Stimulated activated naive CD8-positive, alpha-beta T cell treated with anti-CD3 and anti-CD28 coated beads, Interleukin-15, Interleukin-2, amounts not matched to agents 100 ng/mL and 50 ng/mL, for 24 hours (primary cell): ENCODE results near the gene MBLAC1.

Source experiments
- H3K27ac Mint-ChIP-seq: one replicate; pipeline ENCODE4 v1.8.0; 2021; ENCODE audit warnings: mild to moderate bottlenecking, mixed read lengths
- H3K27me3 Mint-ChIP-seq: one replicate; pipeline ENCODE4 v1.8.0; 2021; ENCODE audit warnings: mixed read lengths
- H3K36me3 Mint-ChIP-seq: one replicate; pipeline ENCODE4 v1.8.0; 2021; ENCODE audit warnings: low read depth, mixed read lengths
- H3K4me1 Mint-ChIP-seq: one replicate; pipeline ENCODE4 v1.8.0; 2021; ENCODE audit warnings: low read depth, mixed read lengths
- H3K4me3 Mint-ChIP-seq: one replicate; pipeline ENCODE4 v1.8.0; 2021; ENCODE audit warnings: mild to moderate bottlenecking, mixed read lengths
- H3K9me3 Mint-ChIP-seq: one replicate; pipeline ENCODE4 v1.8.0; 2021; ENCODE audit warnings: mixed read lengths

The MBLAC1 gene

GRCh38 chr7:100163871-100164270 is 37.1 kb downstream of the MBLAC1 start:
- H3K9me3 Mint-ChIP-seq, result no peaks in the 10 kb centered on the region
- no peak overlapping the region for H3K27ac Mint-ChIP-seq
- no peaks in the 10 kb centered on the region for H3K36me3 Mint-ChIP-seq
- peaks cover 54% of the 10 kb centered on the region for H3K4me1 Mint-ChIP-seq
- no peak overlapping the region for H3K4me3 Mint-ChIP-seq
- peaks cover 14% of the 10 kb centered on the region for H3K27me3 Mint-ChIP-seq

- H3K9me3 Mint-ChIP-seq, result no peaks in the 10 kb centered on the region
- H3K36me3 Mint-ChIP-seq, result no peaks in the 10 kb centered on the region
- H3K4me1 Mint-ChIP-seq, result peaks cover 69% of the 10 kb centered on the region
- peak overlapping the region; percentile 55 for H3K4me3 Mint-ChIP-seq
- peak overlapping the region; percentile 77 for H3K27ac Mint-ChIP-seq
- peaks cover 21% of the 10 kb centered on the region for H3K27me3 Mint-ChIP-seq
Measured at GRCh38 chr7:100166317-100166940, 39.7 kb downstream of the MBLAC1 start.

- Mint-ChIP-seq H3K36me3 (no peaks in the 10 kb centered on the region), H3K27ac (peak overlapping the region; percentile 77), H3K4me3 (peak overlapping the region; percentile 74), H3K4me1 (peaks cover 73% of the 10 kb centered on the region), H3K9me3 (no peaks in the 10 kb centered on the region), H3K27me3 (peaks cover 21% of the 10 kb centered on the region)
Measured at GRCh38 chr7:100166970-100167911, 40.5 kb downstream of the MBLAC1 start.

GRCh38 chr7:100167912-100168323 is 41.2 kb downstream of the MBLAC1 start:
- Mint-ChIP-seq H3K9me3 (no peaks in the 10 kb centered on the region), H3K36me3 (no peaks in the 10 kb centered on the region), H3K4me3 (peak overlapping the region; percentile 74), H3K27me3 (peaks cover 21% of the 10 kb centered on the region), H3K4me1 (peaks cover 70% of the 10 kb centered on the region), H3K27ac (no peak overlapping the region)

GRCh38 chr7:100169147-100169850 is 42.5 kb downstream of the MBLAC1 start:
- Mint-ChIP-seq H3K36me3 (no peaks in the 10 kb centered on the region), H3K4me3 (peak overlapping the region; percentile 74), H3K27ac (no peak overlapping the region), H3K9me3 (no peaks in the 10 kb centered on the region), H3K4me1 (peaks cover 56% of the 10 kb centered on the region), H3K27me3 (peaks cover 21% of the 10 kb centered on the region)

- Mint-ChIP-seq H3K27ac (peak overlapping the region; percentile 63), H3K9me3 (no peaks in the 10 kb centered on the region), H3K36me3 (no peaks in the 10 kb centered on the region), H3K4me1 (peaks cover 56% of the 10 kb centered on the region), H3K27me3 (peaks cover 21% of the 10 kb centered on the region), H3K4me3 (peak overlapping the region; percentile 71)
Measured at GRCh38 chr7:100170101-100170897, 43.5 kb downstream of the MBLAC1 start.

GRCh38 chr7:100171087-100171681 is 44.4 kb downstream of the MBLAC1 start:
- H3K4me3 Mint-ChIP-seq, result peak overlapping the region; percentile 71
- H3K27me3 Mint-ChIP-seq, result peaks cover 21% of the 10 kb centered on the region
- H3K27ac Mint-ChIP-seq, result no peak overlapping the region
- H3K4me1 Mint-ChIP-seq, result peaks cover 52% of the 10 kb centered on the region
- no peaks in the 10 kb centered on the region for H3K36me3 Mint-ChIP-seq
- H3K9me3 Mint-ChIP-seq, result no peaks in the 10 kb centered on the region

GRCh38 chr7:100171840-100172239 is 45.1 kb downstream of the MBLAC1 start:
- H3K27me3 Mint-ChIP-seq, result peaks cover 21% of the 10 kb centered on the region
- no peaks in the 10 kb centered on the region for H3K9me3 Mint-ChIP-seq
- H3K4me3 Mint-ChIP-seq, result peak overlapping the region; percentile 30
- H3K4me1 Mint-ChIP-seq, result peaks cover 52% of the 10 kb centered on the region
- H3K27ac Mint-ChIP-seq, result no peak overlapping the region
- H3K36me3 Mint-ChIP-seq, result no peaks in the 10 kb centered on the region

GRCh38 chr7:100173806-100174495 is 47.2 kb downstream of the MBLAC1 start:
- H3K27ac Mint-ChIP-seq, result no peak overlapping the region
- H3K4me1 Mint-ChIP-seq, result peaks cover 40% of the 10 kb centered on the region
- H3K4me3 Mint-ChIP-seq, result no peak overlapping the region
- no peaks in the 10 kb centered on the region for H3K9me3 Mint-ChIP-seq
- H3K27me3 Mint-ChIP-seq, result peaks cover 8% of the 10 kb centered on the region
- no peaks in the 10 kb centered on the region for H3K36me3 Mint-ChIP-seq

- no peak overlapping the region for H3K27ac Mint-ChIP-seq
- H3K27me3 Mint-ChIP-seq, result peaks cover 8% of the 10 kb centered on the region
- H3K36me3 Mint-ChIP-seq, result no peaks in the 10 kb centered on the region
- H3K4me1 Mint-ChIP-seq, result peaks cover 37% of the 10 kb centered on the region
- H3K9me3 Mint-ChIP-seq, result no peaks in the 10 kb centered on the region
- no peak overlapping the region for H3K4me3 Mint-ChIP-seq
Measured at GRCh38 chr7:100174582-100174981, 47.8 kb downstream of the MBLAC1 start.

- Mint-ChIP-seq H3K36me3 (no peaks in the 10 kb centered on the region), H3K9me3 (no peaks in the 10 kb centered on the region), H3K4me3 (peak overlapping the region; percentile 6), H3K27me3 (peaks cover 5% of the 10 kb centered on the region), H3K4me1 (peaks cover 35% of the 10 kb centered on the region), H3K27ac (no peak overlapping the region)
Measured at GRCh38 chr7:100175296-100175935, 48.6 kb downstream of the MBLAC1 start.

GRCh38 chr7:100176096-100177044 is 49.6 kb downstream of the MBLAC1 start:
- no peak overlapping the region for H3K27ac Mint-ChIP-seq
- H3K27me3 Mint-ChIP-seq, result no peaks in the 10 kb centered on the region
- no peaks in the 10 kb centered on the region for H3K9me3 Mint-ChIP-seq
- peaks cover 38% of the 10 kb centered on the region for H3K4me1 Mint-ChIP-seq
- peak overlapping the region; percentile 73 for H3K4me3 Mint-ChIP-seq
- no peaks in the 10 kb centered on the region for H3K36me3 Mint-ChIP-seq
